Smooth muscle cell (in vitro differentiated cells): ENCODE measurements around the gene DCAF15. TPM values are rescaled to one million over a fixed set of nuclear protein-coding genes. Genes with fewer than 3 reads are reported as not detected.

ENCODE experiments used
- DNase-seq: peaks from one replicate; lab custom pipeline; 2025; ENCODE audit not compliant: unreplicated experiment; lab: John Stamatoyannopoulos, UW
- H2AFZ ChIP-seq: fragments of 200-600 bp; sonication (generic); 2 replicates; pipeline ENCODE4 v1.6.0; 2016; ENCODE audit warnings: antibody characterized with exemption, low read depth, mild to moderate bottlenecking
- H3F3A ChIP-seq: fragments of 200-600 bp; sonication (generic); 2 replicates; pipeline ENCODE4 v1.6.0; 2017; ENCODE audit warnings: antibody characterized with exemption, low read depth
- H3K27ac ChIP-seq: fragments of 200-600 bp; sonication (generic); 2 replicates; pipeline ENCODE4 v1.5.1; 2016; ENCODE audit warnings: low read depth, mild to moderate bottlenecking
- H3K27me3 ChIP-seq: fragments of 200-600 bp; sonication (generic); 2 replicates; pipeline ENCODE4 v1.6.1; 2016; ENCODE audit warnings: low read depth, mild to moderate bottlenecking
- H3K36me3 ChIP-seq: fragments of 200-600 bp; sonication (generic); 2 replicates; pipeline ENCODE4 v1.5.1; 2016; ENCODE audit warnings: low read depth
- H3K4me1 ChIP-seq: fragments of 200-600 bp; sonication (generic); 2 replicates; pipeline ENCODE4 v1.5.1; 2016; ENCODE audit warnings: low read depth
- H3K4me2 ChIP-seq: fragments of 200-600 bp; sonication (generic); 2 replicates; pipeline ENCODE4 v1.6.0; 2016; ENCODE audit warnings: mild to moderate bottlenecking
- H3K4me3 ChIP-seq: fragments of 200-600 bp; sonication (generic); 2 replicates; pipeline ENCODE4 v1.5.1; 2016; ENCODE audit warnings: mild to moderate bottlenecking
- H3K79me2 ChIP-seq: fragments of 200-600 bp; sonication (generic); 2 replicates; pipeline ENCODE4 v1.6.0; 2016; ENCODE audit warnings: low read depth, mild to moderate bottlenecking
- H3K9ac ChIP-seq: fragments of 200-600 bp; sonication (generic); 2 replicates; pipeline ENCODE4 v1.6.0; 2016; ENCODE audit warnings: low read depth
- H3K9me3 ChIP-seq: fragments of 200-600 bp; sonication (generic); replicated peaks from 2 replicates; pipeline ENCODE4 v1.5.1; 2016; ENCODE audit warnings: low read depth
- H4K20me1 ChIP-seq: fragments of 200-600 bp; sonication (generic); 2 replicates; pipeline ENCODE4 v1.6.0; 2016; ENCODE audit warnings: low read depth
- WGBS: methylation state at CpG from one replicate; pipeline ENCODE4 v1.1.7; 2016; ENCODE audit warnings: low lambda C conversion rate; 5-methylcytosine and 5-hydroxymethylcytosine counted together
- polyA plus RNA-seq: library from polyadenylated mRNA; unstranded; fragments of >200 nt; fragmentation: Nextera tagmentation; extraction: Ambion mirVana; gene quantifications from 2 replicates; pipeline ENCODE4 v1.2.1, GENCODE V29; 2016
- total RNA-seq: library from RNA; depleted of rRNA; stranded (reverse); fragments of >200 nt; gene quantifications from 2 replicates; pipeline ENCODE4 v1.2.3, GENCODE V29; 2014
- TF ChIP-seq, protein P1 (sequence below): fragments of 200-600 bp; sonication (generic); IDR thresholded peaks from 2 replicates; pipeline ENCODE4 v1.5.1; 2017; ENCODE audit warnings: borderline replicate concordance, mild to moderate bottlenecking, antibody characterized with exemption; ENCODE audit not compliant: insufficient read depth, poor library complexity, severe bottlenecking

Gene DCAF15
- total and polyA plus RNA-seq, 2 experiments from 2014 or later, result 12.4 to 27.0 TPM

DNA sequence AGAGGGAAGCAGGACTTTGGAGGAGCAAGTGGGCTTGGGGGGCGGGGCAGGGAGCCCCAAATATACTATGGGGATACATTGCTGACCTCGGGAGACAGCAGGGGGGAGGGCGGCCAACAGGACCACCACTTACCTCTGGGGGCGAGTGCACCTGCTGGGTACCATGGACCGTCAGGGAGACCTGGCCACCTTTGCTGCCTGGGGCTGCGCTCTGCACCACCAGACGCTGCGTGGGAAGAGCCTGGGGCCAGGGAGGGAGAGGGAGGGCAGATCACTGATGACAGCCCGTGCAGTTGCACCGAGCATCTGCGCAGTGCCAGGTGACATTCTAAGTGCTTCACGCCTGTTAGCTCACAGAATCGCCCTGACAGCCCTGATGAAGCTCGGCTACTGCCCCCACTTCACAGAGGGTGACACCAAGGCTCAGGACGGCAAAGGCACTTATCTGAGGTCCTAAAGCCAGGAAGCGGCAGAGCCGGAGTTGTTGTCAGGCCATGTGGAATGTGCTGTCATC is 29.7 kb downstream of the DCAF15 start:
- no peak for DNase-seq

GRCh38 chr19:13982773-13983172 is 30.5 kb downstream of the DCAF15 start:
- peaks cover 24% of the 10 kb centered on the region for H3K4me1 ChIP-seq
- H3F3A ChIP-seq, result no peaks in the 10 kb centered on the region
- 98% methylated on average over 9 of the region's 9 CpGs for WGBS
- no peak overlapping the region for H2AFZ ChIP-seq
- H3K4me3 ChIP-seq, result no peak overlapping the region
- no peaks in the 10 kb centered on the region for H3K36me3 ChIP-seq
- no peaks in the 10 kb centered on the region for H4K20me1 ChIP-seq
- TF ChIP-seq, protein P1, sequence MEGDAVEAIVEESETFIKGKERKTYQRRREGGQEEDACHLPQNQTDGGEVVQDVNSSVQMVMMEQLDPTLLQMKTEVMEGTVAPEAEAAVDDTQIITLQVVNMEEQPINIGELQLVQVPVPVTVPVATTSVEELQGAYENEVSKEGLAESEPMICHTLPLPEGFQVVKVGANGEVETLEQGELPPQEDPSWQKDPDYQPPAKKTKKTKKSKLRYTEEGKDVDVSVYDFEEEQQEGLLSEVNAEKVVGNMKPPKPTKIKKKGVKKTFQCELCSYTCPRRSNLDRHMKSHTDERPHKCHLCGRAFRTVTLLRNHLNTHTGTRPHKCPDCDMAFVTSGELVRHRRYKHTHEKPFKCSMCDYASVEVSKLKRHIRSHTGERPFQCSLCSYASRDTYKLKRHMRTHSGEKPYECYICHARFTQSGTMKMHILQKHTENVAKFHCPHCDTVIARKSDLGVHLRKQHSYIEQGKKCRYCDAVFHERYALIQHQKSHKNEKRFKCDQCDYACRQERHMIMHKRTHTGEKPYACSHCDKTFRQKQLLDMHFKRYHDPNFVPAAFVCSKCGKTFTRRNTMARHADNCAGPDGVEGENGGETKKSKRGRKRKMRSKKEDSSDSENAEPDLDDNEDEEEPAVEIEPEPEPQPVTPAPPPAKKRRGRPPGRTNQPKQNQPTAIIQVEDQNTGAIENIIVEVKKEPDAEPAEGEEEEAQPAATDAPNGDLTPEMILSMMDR, result no peak
- no peaks in the 10 kb centered on the region for H3K79me2 ChIP-seq
- H3K9ac ChIP-seq, result no peak overlapping the region
- no peaks in the 10 kb centered on the region for H3K9me3 ChIP-seq
- no peak overlapping the region for H3K27ac ChIP-seq
- H3K4me2 ChIP-seq, result no peak overlapping the region
- no peak for DNase-seq
- H3K27me3 ChIP-seq, result no peaks in the 10 kb centered on the region

More for the DNA sequence above, 29.7 kb downstream of the DCAF15 start:
- no peak overlapping the region for H2AFZ ChIP-seq
- peaks cover 20% of the 10 kb centered on the region for H3K4me1 ChIP-seq
- H3K9me3 ChIP-seq, result no peaks in the 10 kb centered on the region
- H3F3A ChIP-seq, result no peaks in the 10 kb centered on the region
- H3K79me2 ChIP-seq, result no peaks in the 10 kb centered on the region
- H4K20me1 ChIP-seq, result no peaks in the 10 kb centered on the region
- TF ChIP-seq, protein P1, result no peak
- no peaks in the 10 kb centered on the region for H3K27me3 ChIP-seq
- no peak overlapping the region for H3K4me3 ChIP-seq
- no peaks in the 10 kb centered on the region for H3K36me3 ChIP-seq
- WGBS, result 91% methylated on average over 17 of the region's 17 CpGs
- H3K9ac ChIP-seq, result no peak overlapping the region
- H3K27ac ChIP-seq, result no peak overlapping the region
- no peak overlapping the region for H3K4me2 ChIP-seq

DNA sequence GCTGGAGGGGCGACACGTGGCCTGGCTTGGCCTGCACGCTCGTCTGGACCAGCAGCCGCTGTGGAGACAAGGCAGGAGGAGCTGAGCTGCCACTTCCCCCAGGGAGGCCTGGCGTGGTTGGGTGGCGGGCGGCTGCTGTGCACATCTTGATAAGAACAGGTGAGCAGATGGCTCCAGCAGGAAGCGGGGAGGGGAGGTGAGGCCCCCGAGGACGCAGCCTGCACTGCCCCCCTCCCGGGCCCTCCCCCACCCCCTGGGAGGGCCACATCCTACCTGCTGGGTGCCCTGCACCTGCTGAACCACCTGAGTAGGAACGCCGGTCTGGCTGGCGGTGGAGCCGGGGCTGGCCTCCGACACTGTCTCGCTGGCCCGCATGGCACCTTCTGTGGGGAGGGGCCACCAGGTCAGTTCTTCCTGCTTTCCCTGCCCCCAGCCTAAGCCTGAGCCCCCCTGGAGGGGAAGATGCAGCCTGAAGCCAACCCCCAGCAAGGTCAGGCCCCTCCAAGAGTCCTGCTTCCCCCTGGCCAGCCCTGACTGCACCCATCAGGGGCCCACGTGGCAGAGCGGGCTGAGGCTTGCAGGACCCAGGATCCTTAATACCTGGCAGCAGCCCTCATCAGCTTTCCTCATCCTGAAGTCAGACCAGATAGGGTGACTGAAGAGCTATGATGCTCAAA is 31.0 kb downstream of the DCAF15 start:
- H3K4me2 ChIP-seq, result no peak overlapping the region
- H3K9ac ChIP-seq, result no peak overlapping the region
- H3K9me3 ChIP-seq, result no peaks in the 10 kb centered on the region
- H3K27me3 ChIP-seq, result no peaks in the 10 kb centered on the region
- 93% methylated on average over 16 of the region's 21 CpGs for WGBS
- peaks cover 24% of the 10 kb centered on the region for H3K4me1 ChIP-seq
- no peaks in the 10 kb centered on the region for H3F3A ChIP-seq
- no peaks in the 10 kb centered on the region for H3K79me2 ChIP-seq
- no peak overlapping the region for H3K27ac ChIP-seq
- TF ChIP-seq, protein P1, result no peak
- no peak for DNase-seq
- H3K36me3 ChIP-seq, result no peaks in the 10 kb centered on the region
- no peak overlapping the region for H3K4me3 ChIP-seq
- H4K20me1 ChIP-seq, result no peaks in the 10 kb centered on the region
- H2AFZ ChIP-seq, result no peak overlapping the region

DNA sequence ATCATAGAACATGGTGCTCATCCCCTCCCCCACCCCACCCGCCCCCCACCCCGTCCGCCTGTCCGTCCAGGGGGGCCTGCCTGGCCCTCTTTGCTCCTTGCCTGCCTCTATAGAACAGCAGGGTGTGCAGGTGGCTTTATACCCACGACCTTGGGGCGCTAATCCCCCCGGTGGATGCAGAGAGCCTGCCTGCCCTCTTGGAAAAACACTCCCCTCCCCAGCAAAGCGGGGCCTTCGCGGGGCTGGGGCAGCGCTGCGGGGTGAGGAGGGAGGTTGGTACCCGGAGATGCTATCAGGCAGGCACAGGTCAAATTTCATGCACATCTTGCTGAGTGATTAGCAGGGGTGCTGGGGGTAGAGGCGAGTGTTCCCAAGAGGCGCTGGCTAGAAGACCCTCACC is 31.9 kb downstream of the DCAF15 start:
- peaks cover 22% of the 10 kb centered on the region for H3K4me1 ChIP-seq
- no peaks in the 10 kb centered on the region for H4K20me1 ChIP-seq
- no peaks in the 10 kb centered on the region for H3K79me2 ChIP-seq
- H3K9ac ChIP-seq, result no peak overlapping the region
- H3K36me3 ChIP-seq, result no peaks in the 10 kb centered on the region
- DNase-seq, result no peak
- no peak overlapping the region for H3K27ac ChIP-seq
- no peaks in the 10 kb centered on the region for H3K27me3 ChIP-seq
- H3K4me3 ChIP-seq, result no peak overlapping the region
- no peak overlapping the region for H3K4me2 ChIP-seq
- TF ChIP-seq, protein P1, result no peak
- 94% methylated on average over 10 of the region's 15 CpGs for WGBS
- no peaks in the 10 kb centered on the region for H3K9me3 ChIP-seq
- H2AFZ ChIP-seq, result no peak overlapping the region
- no peaks in the 10 kb centered on the region for H3F3A ChIP-seq
